Neuronal stem cell (in vitro differentiated cells): Measurements from ENCODE around the gene TMEM191C.
"Not testable (repeated sequence)": the region's sequence is repeated elsewhere in the genome, so short reads cannot be mapped to it uniquely, and the experiment has no call there.

Experiments used
- DNase-seq: peaks from one replicate; pipeline ENCODE4 v3.0.0-alpha.2; 2013; ENCODE audit warnings: low spot score
- H2AFZ ChIP-seq: one replicate; pipeline ENCODE4 v1.6.1; 2013; ENCODE audit warnings: mild to moderate bottlenecking, low read length, inconsistent platforms
- H2AK5ac ChIP-seq: 2 replicates; pipeline ENCODE4 v1.6.1; 2013; ENCODE audit warnings: low read depth, mild to moderate bottlenecking, inconsistent platforms, low read length, moderate library complexity, mixed read lengths
- H2BK120ac ChIP-seq: 2 replicates; pipeline ENCODE4 v1.6.1; 2013; ENCODE audit warnings: low read depth, mild to moderate bottlenecking, inconsistent platforms, low read length, moderate library complexity, mixed read lengths
- H2BK12ac ChIP-seq: one replicate; pipeline ENCODE4 v1.6.1; 2013; ENCODE audit warnings: low read length, inconsistent platforms
- H2BK15ac ChIP-seq: 2 replicates; pipeline ENCODE4 v1.6.1; 2013; ENCODE audit warnings: mild to moderate bottlenecking, low read length, inconsistent platforms, mixed read lengths
- H2BK5ac ChIP-seq: one replicate; pipeline ENCODE4 v1.6.1; 2013; ENCODE audit warnings: inconsistent platforms, mild to moderate bottlenecking, low read length, moderate library complexity
- H3K14ac ChIP-seq: one replicate; pipeline ENCODE4 v1.6.1; 2013; ENCODE audit warnings: low read length, inconsistent platforms
- H3K18ac ChIP-seq: 2 replicates; pipeline ENCODE4 v1.6.1; 2013; ENCODE audit warnings: low read length, inconsistent platforms
- H3K23ac ChIP-seq: 2 replicates; pipeline ENCODE4 v1.6.1; 2013; ENCODE audit warnings: low read depth, mild to moderate bottlenecking, mixed read lengths, low read length, inconsistent platforms; ENCODE audit not compliant: poor library complexity
- H3K27ac ChIP-seq: replicated peaks from 3 replicates; pipeline ENCODE4 v1.5.1; 2013; ENCODE audit warnings: low read length, inconsistent platforms
- H3K27me3 ChIP-seq, 3 experiments: 2 replicates each; pipeline ENCODE4 v1.6.1; 2013; ENCODE audit warnings: low read length in 3 of 3, mild to moderate bottlenecking in 2 of 3, inconsistent platforms in 1 of 3, low read depth in 1 of 3, mixed read lengths in 1 of 3, moderate library complexity in 1 of 3; ENCODE audit not compliant: control insufficient read depth in 3 of 3, insufficient read depth in 3 of 3
- H3K36me3 ChIP-seq, 2 donors: replicated peaks in 1 of 2; 2 replicates each; pipeline ENCODE4 v1.6.1; 2013; ENCODE audit warnings: low read length in 2 of 2; ENCODE audit not compliant: control insufficient read depth in 2 of 2, insufficient read depth in 2 of 2
- H3K4ac ChIP-seq: 2 replicates; pipeline ENCODE4 v1.6.1; 2013; ENCODE audit warnings: inconsistent platforms, mild to moderate bottlenecking, low read length, moderate library complexity
- H3K4me1 ChIP-seq, 2 donors: 1 replicate in 1 of 2; 2 replicates in 1 of 2; pipeline ENCODE4 v1.6.1; 2013; ENCODE audit warnings: low read length in 2 of 2, low read depth in 1 of 2; ENCODE audit not compliant: control insufficient read depth in 2 of 2, insufficient read depth in 1 of 2
- H3K4me2 ChIP-seq: one replicate; pipeline ENCODE4 v1.6.1; 2013; ENCODE audit warnings: mild to moderate bottlenecking, low read length, inconsistent platforms; ENCODE audit not compliant: insufficient read depth, poor library complexity, severe bottlenecking
- H3K4me3 ChIP-seq, 2 donors: 2 replicates each; pipeline ENCODE4 v1.5.1; 2013; ENCODE audit warnings: low read length in 2 of 2, mild to moderate bottlenecking in 2 of 2, inconsistent platforms in 1 of 2, moderate library complexity in 1 of 2
- H3K79me1 ChIP-seq: one replicate; pipeline ENCODE4 v1.6.1; 2013; ENCODE audit warnings: low read depth, mild to moderate bottlenecking, inconsistent platforms, low read length, moderate library complexity
- H3K9ac ChIP-seq: one replicate; pipeline ENCODE4 v1.6.1; 2013; ENCODE audit warnings: mild to moderate bottlenecking, low read depth, low read length, inconsistent platforms; ENCODE audit not compliant: poor library complexity
- H3K9me3 ChIP-seq, 2 donors: replicated peaks in 1 of 2; 2 replicates each; pipeline versions ENCODE3 to v1.6.1; 2013; ENCODE audit warnings: low read length in 2 of 2, mild to moderate bottlenecking in 2 of 2, inconsistent platforms in 1 of 2, low read depth in 1 of 2, mixed read lengths in 1 of 2, moderate library complexity in 1 of 2; ENCODE audit not compliant: control insufficient read depth in 2 of 2, insufficient read depth in 1 of 2
- H4K8ac ChIP-seq: one replicate; pipeline ENCODE4 v1.6.1; 2013; ENCODE audit warnings: low read depth, mild to moderate bottlenecking, inconsistent platforms, low read length, moderate library complexity
- H4K91ac ChIP-seq: one replicate; pipeline ENCODE4 v1.6.1; 2013; ENCODE audit warnings: low read length, low read depth, mild to moderate bottlenecking, inconsistent platforms; ENCODE audit not compliant: poor library complexity
- WGBS, 2 donors: extraction: QIAGEN DNeasy Blood & Tissue Kit; methylation state at CpG; one replicate each; pipeline ENCODE4 v1.1.7; 2013; ENCODE audit warnings: missing lambda C conversion rate in 2 of 2, mixed read lengths in 1 of 2; ENCODE audit not compliant: insufficient read length in 2 of 2, insufficient replicate concordance in 1 of 2; ENCODE audit errors: extremely low coverage in 2 of 2; 5-methylcytosine and 5-hydroxymethylcytosine counted together

TMEM191C gene

DNA sequence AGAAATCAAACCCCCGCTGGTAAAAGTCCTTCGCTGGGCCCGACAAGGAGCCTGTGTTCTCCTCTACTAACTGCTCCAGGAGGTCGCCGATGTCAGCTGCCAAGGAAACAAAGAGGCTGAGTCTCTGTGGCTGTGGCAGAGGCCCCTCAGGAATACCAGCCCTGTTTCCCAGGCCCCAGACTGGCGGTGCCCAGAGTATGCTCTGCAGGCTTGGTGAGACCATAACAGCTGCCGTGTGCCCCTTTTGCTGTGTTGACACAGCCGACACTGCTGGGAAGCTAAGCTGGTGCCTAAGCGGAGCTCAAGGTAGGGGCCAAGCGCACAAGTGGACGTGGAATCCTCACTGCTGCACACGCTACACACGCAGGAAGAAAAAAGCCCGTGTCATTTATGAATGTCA is 16.9 kb downstream of the TMEM191C start:
- H3K23ac ChIP-seq, H3K4me3 ChIP-seq, H4K8ac ChIP-seq, H3K4me1 ChIP-seq, H3K79me1 ChIP-seq, H2BK15ac ChIP-seq, H2BK5ac ChIP-seq, H3K36me3 ChIP-seq, H3K27ac ChIP-seq, H3K4ac ChIP-seq, H2BK12ac ChIP-seq, H3K18ac ChIP-seq, H4K91ac ChIP-seq, H3K4me2 ChIP-seq, H2BK120ac ChIP-seq, H3K9me3 ChIP-seq, H3K14ac ChIP-seq, H2AK5ac ChIP-seq, H2AFZ ChIP-seq, H3K9ac ChIP-seq, H3K27me3 ChIP-seq, DNase-seq: not testable (repeated sequence)
- no CpG with 5 or more reads among the region's 14 CpGs for WGBS, 2 donors

DNA sequence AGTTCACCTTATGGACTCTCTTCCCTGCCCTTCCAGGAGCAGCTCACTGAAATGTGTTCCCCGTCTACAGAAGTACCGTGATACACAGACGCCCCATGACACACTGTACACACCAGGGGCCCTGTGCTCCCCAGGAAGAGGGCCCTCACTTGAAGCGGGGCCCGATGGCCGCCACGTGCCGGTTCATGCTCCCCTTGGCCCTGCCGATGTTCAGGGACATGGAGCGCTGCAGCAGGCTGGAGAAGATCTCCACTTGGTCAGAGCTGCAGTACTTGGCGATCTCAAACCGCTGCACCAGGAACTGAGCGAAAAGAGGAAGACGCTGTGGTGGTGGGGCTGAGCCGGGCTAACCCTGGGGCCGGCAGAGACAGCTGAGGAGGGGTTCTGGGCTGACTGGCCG is 20.5 kb downstream of the TMEM191C start:
- H3K4me3 ChIP-seq, H2BK120ac ChIP-seq, H3K36me3 ChIP-seq, H3K4ac ChIP-seq, H3K27ac ChIP-seq, H2AFZ ChIP-seq, H3K23ac ChIP-seq, H2AK5ac ChIP-seq, H4K8ac ChIP-seq, H3K9me3 ChIP-seq, H2BK5ac ChIP-seq, H3K4me2 ChIP-seq, H3K18ac ChIP-seq, H3K9ac ChIP-seq, H3K4me1 ChIP-seq, H3K79me1 ChIP-seq, DNase-seq, H4K91ac ChIP-seq, H3K27me3 ChIP-seq, H3K14ac ChIP-seq, H2BK12ac ChIP-seq, H2BK15ac ChIP-seq: not testable (repeated sequence)
- WGBS, 2 donors: no CpG with 5 or more reads among the region's 17 CpGs

DNA sequence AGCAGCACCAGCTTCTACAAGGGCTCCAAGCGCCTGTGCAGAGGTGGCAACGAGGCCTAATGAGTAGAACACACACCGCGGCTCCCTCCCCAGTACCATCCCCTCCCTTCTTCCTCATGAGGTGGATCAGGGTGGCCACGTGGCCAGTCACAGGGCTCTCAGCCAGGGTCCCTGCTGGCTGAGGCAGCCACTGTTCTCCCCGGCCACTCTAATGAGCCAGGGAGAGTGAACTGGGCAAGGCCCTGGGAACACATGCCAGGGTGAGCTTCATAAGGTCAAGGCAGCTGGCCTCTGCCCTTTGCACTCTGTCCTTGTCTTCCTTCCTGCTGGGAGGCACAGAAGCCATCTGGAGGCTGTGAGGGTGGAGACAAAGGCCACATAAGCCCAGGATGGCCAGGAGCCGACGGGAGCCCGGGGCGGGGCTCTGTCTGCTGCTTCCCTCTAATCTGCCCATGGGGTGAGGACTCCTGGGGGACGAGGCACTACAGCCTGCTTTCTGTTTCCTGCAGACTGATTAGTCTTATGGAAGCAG is 22.0 kb downstream of the TMEM191C start:
- not testable (repeated sequence) for H3K27ac ChIP-seq, H3K14ac ChIP-seq, H3K4me2 ChIP-seq, H3K4ac ChIP-seq, H3K4me1 ChIP-seq, H2AFZ ChIP-seq, H3K4me3 ChIP-seq, H3K79me1 ChIP-seq, H3K36me3 ChIP-seq, H4K8ac ChIP-seq, H4K91ac ChIP-seq, H3K9me3 ChIP-seq, H2AK5ac ChIP-seq, H3K27me3 ChIP-seq, H2BK5ac ChIP-seq, H3K23ac ChIP-seq, H2BK120ac ChIP-seq, H3K18ac ChIP-seq, H3K9ac ChIP-seq, DNase-seq, H2BK15ac ChIP-seq, H2BK12ac ChIP-seq
- no CpG with 5 or more reads among the region's 11 CpGs for WGBS, 2 donors

DNA sequence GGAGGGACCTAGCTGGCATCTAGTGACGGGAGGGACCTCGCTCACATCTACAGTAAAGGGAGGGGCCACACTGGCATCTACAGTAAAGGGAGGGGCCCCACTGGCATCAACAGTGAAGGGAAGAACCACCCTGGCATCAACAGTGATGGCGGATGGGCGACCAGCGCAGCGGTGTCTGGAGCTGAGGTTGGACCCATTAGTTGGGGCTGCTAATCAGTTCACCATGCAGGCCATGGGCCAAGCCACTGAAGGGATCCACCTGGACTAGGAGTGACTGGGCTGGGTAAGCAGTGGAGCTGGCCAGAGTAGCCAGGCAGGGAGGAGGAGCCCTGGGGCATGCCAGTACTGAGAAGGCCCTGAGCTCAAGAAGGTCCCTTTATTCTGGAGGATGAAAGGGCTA is 23.4 kb downstream of the TMEM191C start:
- not testable (repeated sequence) for DNase-seq, H3K4me1 ChIP-seq, H3K27ac ChIP-seq, H3K18ac ChIP-seq, H3K27me3 ChIP-seq, H2BK120ac ChIP-seq, H2BK5ac ChIP-seq, H2BK12ac ChIP-seq, H3K4me2 ChIP-seq, H3K14ac ChIP-seq, H3K79me1 ChIP-seq, H2AFZ ChIP-seq, H2AK5ac ChIP-seq, H3K9ac ChIP-seq, H3K4ac ChIP-seq, H3K4me3 ChIP-seq, H4K91ac ChIP-seq, H4K8ac ChIP-seq, H3K23ac ChIP-seq, H2BK15ac ChIP-seq, H3K36me3 ChIP-seq, H3K9me3 ChIP-seq
- no CpG with 5 or more reads among the region's 6 CpGs for WGBS, 2 donors
